Testis (tissue), 2 donors: ENCODE data around the gene SHC3.

Experiments
- POLR2A ChIP-seq: fragments of 450-650 bp; IDR thresholded peaks from one replicate; pipeline ENCODE4 v1.6.1; 2017; ENCODE audit warnings: antibody characterized with exemption, mild to moderate bottlenecking, moderate library complexity
- TF ChIP-seq, protein P1 (sequence below), 3 experiments: fragments of 450-650 bp in 2 of 3; fragments of 200-600 bp in 1 of 3; sonication (generic) in 1 of 3; IDR thresholded peaks; one replicate each; pipeline ENCODE4 v1.5.1; 2016 to 2019; ENCODE audit warnings: antibody characterized with exemption in 3 of 3, mild to moderate bottlenecking in 2 of 3, moderate library complexity in 1 of 3

DNA sequence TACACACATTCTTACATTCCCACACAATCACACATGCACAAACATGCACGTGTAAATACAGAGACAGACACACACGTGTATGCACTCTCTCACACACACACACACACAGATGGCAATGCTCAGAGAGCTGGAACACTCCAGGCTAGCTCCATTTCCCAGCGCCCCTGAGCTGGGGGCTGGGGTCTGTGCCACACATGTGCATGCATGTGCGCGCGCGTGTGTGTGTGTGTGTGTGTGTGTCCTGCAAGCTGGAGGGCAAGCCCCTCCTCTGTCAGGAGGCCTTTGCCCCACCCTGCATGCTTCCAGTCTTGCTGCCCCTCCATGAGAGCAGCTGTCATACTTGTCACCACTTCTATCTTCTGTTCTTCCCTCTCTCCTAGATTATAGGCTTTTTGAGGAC is 204.0 kb downstream of the SHC3 start:
- TF ChIP-seq, protein P1, sequence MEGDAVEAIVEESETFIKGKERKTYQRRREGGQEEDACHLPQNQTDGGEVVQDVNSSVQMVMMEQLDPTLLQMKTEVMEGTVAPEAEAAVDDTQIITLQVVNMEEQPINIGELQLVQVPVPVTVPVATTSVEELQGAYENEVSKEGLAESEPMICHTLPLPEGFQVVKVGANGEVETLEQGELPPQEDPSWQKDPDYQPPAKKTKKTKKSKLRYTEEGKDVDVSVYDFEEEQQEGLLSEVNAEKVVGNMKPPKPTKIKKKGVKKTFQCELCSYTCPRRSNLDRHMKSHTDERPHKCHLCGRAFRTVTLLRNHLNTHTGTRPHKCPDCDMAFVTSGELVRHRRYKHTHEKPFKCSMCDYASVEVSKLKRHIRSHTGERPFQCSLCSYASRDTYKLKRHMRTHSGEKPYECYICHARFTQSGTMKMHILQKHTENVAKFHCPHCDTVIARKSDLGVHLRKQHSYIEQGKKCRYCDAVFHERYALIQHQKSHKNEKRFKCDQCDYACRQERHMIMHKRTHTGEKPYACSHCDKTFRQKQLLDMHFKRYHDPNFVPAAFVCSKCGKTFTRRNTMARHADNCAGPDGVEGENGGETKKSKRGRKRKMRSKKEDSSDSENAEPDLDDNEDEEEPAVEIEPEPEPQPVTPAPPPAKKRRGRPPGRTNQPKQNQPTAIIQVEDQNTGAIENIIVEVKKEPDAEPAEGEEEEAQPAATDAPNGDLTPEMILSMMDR (IDR thresholded peaks at IDR 0.05): no peak
- TF ChIP-seq POLR2A: no peak
